GM18526 (cell line): ENCODE results near the gene NDRG3.

Experiments
- POLR2A ChIP-seq: IDR thresholded peaks from 3 replicates; pipeline ENCODE4 v1.6.1; 2011; ENCODE audit not compliant: insufficient read length; ENCODE audit errors: extremely low read depth

Gene NDRG3

DNA sequence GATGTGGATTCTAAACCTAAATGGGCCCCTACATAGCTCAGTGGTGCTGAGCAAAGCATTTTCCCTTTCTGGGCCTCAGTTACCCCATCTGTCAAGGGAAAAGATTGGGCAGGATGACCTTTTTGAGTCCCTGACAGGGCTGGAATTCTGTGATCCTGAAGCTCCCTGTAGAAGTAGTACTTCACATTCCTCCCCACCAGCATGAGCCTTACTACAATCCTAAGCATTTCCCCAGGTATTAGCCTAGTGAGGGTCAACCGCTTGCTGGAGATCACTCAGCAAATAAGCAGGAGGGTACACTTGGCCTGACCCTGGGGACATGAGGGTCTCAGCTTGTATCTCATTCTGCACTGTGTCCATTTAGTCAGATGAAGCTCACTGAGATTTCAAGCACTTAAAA, 13.4 kb downstream of the NDRG3 start:
- no peak for TF ChIP-seq POLR2A

DNA sequence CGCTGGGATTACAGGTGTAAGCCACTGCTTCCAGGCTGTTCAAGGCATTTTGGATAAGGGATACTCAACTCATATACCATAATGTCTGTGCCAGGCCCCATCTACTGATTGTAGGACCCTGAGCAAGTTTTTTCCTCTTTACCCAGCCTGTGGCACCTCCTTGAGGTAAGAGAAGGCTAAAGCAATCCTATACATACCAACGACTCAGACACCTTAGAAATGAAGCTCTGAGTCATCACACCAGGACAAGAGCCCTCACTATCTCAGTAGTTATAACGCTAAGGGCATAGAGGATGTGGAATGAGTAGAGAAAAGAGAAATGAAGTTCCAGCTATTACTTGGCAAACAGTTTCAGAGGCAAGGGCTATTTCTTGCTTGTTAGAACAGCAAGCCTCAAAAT, 16.9 kb downstream of the NDRG3 start:
- TF ChIP-seq POLR2A, result no peak

- no peak for TF ChIP-seq POLR2A
Observed at GRCh38 chr20:36726168-36726567, 19.7 kb downstream of the NDRG3 start.

DNA sequence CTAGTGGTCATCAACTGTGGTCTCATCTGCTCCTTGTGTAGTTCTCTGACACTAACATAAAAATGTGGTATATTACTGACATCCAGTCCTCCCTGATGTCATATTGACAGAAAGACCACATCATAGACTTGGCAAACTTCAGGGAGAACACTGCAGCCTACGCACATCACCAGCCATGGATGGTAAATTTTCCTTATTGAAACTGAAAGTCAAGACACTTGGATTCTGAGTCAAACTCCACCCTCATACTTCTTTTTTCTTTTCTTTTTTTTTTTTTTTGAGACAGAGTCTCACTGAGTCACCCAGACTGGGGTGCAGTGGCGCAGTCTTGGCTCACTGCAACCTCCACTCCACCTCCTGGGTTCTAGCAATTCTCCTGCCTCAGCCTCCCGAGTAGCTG, 25.4 kb downstream of the NDRG3 start:
- no peak for TF ChIP-seq POLR2A

DNA sequence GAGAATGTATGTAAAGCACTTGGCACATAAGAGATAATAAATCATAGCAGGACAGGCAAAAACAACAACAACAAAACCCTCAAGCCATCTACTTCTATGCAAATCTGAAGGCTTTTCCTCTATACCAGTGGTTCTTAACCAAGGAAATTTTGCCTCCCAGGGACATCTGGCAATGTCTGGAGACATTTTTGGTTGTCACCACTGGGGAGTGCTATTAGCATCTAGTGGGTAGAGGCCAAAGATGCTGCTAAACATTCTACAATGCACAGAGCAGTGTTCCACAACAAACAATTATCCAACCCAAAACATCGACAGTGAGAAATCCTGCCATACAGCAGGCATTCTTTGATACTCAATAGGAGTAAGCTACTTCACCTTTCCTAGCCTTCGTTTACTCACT, 28.2 kb downstream of the NDRG3 start:
- TF ChIP-seq POLR2A, result no peak

- no peak for TF ChIP-seq POLR2A
Observed at GRCh38 chr20:36717021-36717420, 28.9 kb downstream of the NDRG3 start.

DNA sequence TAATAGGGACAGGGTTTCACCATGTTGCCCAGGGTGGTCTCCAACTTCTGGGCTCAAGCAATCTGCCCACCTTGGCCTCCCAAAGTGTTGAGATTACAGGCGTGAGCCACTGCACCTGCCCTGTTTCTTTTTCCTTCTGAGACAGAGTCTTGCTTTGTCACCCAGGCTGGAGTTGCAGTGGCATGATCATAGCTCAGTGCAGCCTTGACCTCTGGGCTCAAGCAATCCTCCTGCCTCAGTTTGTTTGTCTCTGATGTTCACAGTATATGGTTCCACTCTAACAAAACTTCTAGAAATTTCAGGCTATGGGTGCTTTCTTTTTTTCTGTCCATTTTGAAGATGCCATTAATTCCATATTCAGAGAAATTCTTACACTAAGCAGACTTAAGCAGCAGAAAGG, 33.1 kb downstream of the NDRG3 start:
- TF ChIP-seq POLR2A, result no peak

DNA sequence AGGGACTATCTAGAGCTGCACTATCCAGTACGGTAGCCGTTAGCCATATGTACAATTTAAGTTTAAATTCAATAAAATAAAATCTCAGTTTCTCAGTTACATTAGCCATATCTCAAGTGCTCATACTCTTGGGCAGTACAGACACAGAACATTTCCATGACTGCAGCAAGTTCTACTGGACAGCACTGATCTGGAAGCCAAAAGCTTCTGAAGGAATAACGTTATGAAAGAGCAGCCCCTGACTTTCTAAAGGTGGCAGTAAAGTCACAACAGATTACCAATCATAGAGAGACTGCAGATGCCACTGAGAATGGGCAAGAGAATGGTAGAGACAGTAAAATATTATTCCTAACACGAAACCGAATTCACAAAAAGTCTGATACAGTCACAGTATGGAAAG, 36.8 kb downstream of the NDRG3 start:
- TF ChIP-seq POLR2A, result no peak

- no peak for TF ChIP-seq POLR2A
Observed at GRCh38 chr20:36703530-36703929, 42.4 kb downstream of the NDRG3 start.

DNA sequence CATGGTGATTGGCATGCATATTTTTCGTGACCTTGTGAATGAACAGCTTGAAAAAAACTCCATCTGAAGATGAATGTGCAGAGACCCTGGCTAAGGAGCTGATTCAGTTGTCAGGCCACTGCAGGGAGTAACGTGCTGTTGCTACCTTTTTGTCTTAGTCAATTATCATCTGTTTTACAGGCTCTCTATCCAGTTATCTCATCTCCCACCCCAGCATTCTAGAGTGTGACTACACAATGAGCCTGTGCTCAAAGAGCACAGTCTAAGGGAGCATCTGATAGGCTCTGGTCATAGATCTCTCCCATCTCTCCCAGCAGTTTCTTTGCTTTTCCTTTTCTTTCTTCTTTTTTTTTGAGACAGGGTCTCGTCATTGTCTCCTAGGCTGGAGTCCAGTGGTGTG, 45.5 kb downstream of the NDRG3 start:
- TF ChIP-seq POLR2A, result no peak

DNA sequence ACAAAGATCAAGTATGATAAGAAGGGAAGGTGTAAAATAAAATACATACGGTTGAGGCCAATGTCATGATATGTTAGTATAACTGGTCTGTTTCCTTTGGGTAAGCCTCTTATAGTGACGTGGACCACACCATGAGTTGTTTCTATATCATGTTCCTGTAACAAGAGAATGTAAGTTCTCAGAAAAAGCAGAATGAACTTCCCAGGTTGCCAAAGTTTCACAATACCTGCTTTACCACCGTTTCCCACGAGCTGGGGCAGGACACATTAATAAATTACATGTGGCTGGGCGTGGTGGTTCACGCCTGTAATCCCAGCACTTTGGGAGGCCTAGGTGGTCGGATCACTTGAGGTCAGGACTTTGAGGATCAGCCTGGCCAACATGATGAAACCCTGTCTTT, 57.3 kb downstream of the NDRG3 start:
- no peak for TF ChIP-seq POLR2A

- no peak for TF ChIP-seq POLR2A
Observed at GRCh38 chr20:36687850-36688249, 58.0 kb downstream of the NDRG3 start.

DNA sequence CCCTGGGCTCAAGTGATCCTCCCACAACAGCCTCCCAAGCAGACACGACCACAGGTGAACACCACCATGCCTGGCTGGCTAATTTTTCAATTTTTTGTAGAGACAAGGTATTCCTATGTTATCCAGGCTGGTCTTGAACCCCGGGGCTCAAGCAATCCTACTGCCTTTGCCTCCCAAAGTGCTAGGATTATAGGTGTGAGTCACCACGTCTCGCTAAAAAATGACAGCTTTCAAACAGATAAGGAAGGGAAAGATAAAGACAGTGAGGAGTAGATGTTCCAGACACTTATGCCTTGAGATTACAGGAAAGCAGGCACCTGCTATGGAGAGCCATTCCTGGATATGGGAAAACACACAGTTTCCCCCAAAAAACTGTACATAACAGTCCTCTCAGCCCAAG, 58.9 kb downstream of the NDRG3 start:
- no peak for TF ChIP-seq POLR2A

- no peak for TF ChIP-seq POLR2A
Observed at GRCh38 chr20:36686504-36686903, 59.4 kb downstream of the NDRG3 start.

- no peak for TF ChIP-seq POLR2A
Observed at GRCh38 chr20:36684747-36685146, 61.1 kb downstream of the NDRG3 start.

DNA sequence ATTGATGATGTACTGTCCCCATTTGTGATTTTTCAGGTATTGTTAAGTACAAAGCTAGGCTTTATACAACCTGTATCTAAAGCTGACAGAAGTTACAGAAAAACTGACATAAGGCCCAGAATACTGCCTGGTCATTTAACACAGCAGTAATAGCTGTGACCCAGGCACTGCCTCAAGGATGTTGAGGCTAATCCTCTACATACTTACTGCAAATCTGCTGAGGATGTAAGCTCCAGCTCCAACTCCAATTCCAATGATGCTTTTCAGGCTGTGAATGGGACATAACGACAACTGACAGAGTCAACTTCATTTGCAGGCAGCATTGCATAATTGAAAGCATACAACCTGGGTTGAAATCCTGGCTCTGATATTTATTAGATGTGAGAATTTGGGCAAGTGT, 63.6 kb downstream of the NDRG3 start:
- TF ChIP-seq POLR2A, result no peak

GRCh38 chr20:36677422-36677771, 68.5 kb downstream of the NDRG3 start:
- TF ChIP-seq POLR2A, result no peak
